GM18868 (cell line): ENCODE results near the gene OGFRL1.

Source experiments
- ATAC-seq: cut with Tn5 transposase; IDR thresholded peaks from one replicate; pipeline ENCODE4 v1.9.1; 2021; ENCODE audit warnings: mild to moderate bottlenecking, moderate library complexity; ENCODE audit not compliant: unreplicated experiment

Gene OGFRL1

DNA sequence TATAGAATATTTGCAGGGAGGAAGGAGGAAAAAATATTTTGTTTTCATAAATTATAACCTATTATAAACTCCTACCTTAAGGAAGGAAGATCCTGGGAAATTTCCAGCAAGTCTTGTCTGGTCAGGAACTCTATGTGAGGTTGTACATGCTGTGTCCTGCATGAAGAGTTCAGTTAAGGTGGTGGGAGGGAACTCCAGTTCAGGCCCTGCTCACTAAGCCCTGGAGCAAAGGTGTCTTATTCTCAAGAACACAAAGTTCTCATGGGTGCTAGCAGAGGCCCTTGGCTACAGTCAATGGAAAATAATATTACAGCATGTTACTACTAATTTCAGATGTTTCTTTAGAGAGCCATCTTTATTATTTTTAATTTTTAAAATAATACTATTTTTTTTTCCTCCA lies 3.8 kb upstream of the OGFRL1 start:
- no peak for ATAC-seq

- no peak for ATAC-seq
Observed at GRCh38 chr6:71287038-71287437, 1.6 kb upstream of the OGFRL1 start.

GRCh38 chr6:71287926-71288227 lies 734 bp upstream of the OGFRL1 start:
- no peak for ATAC-seq

DNA sequence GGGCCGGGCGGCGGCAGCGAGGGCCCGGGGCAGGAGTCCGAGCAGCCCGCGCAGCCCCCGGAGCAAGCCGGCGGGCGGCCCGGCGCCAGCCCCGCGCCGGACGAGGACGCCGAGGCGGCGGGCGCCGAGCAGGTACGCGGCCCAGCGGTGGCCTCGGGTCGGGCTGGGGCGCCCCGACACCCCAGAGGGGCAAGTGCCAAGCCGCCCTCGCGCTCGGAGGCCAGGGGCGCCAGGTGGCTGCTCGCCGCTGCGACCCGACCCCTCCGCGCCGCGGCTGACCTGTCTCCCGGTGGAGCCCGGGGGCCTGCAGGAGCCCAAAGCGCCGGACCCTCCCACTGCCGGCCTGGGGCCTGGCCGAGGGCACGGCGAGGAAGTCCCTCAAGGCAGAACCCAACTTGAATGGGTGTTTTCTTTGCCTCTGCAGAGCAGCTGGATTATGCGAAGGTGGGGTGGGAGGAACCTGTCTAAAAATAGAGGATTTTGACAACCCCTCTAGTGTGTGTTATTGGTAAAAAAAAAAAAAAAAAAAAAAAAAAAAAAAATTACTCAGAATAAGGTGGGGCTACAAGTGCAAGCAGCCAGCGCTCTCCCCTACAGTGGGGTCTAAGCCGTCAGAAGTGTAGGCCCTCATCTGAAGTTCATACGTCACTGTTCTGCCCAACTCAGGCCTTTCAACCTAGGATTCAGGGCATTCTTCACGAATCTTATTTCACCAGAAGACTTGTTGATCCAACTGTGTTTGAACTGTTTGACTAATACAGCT lies 609 bp downstream of the OGFRL1 start:
- peak; percentile 23 for ATAC-seq

DNA sequence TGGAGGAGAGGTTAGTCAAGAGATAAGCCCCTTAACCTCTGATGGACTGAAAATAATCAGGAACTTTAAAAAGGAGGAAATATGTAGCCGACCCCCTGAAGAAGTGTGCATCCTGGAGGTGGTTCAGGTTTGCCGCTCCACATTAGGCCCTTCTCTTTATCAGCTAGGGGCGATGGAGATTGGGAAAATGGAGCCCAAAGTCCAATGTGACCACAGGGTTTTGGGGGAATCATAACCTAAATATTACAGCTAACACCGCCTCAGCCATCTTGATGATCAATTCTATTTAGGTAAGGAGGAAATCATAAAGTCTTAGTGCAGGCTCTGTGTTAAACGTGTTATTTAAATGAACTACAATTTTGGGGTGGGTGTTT lies 1.2 kb downstream of the OGFRL1 start:
- ATAC-seq = no peak

- ATAC-seq = no peak
Observed at GRCh38 chr6:71290611-71291010, 2.0 kb downstream of the OGFRL1 start.

DNA sequence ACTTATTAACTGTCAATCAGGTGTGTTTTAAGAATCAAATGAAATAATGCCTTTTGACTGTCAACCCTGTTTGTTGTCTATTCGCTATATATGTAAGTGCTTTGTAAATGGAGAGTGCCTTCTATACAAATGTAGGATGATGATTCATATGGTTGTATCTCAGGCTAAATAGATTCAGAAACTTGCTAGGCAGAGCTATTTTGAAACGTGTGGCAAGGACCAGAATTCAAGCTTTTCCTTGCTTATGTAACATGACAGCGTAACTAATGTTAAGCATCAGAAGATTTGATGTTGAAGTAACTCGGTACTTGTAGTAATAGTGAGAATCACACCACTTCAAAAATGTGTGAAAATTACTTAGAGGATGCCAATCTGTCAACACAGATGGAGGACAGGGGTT lies 3.4 kb downstream of the OGFRL1 start:
- ATAC-seq = no peak

GRCh38 chr6:71294121-71294523 lies 5.5 kb downstream of the OGFRL1 start:
- no peak for ATAC-seq

- ATAC-seq = no peak
Observed at GRCh38 chr6:71298459-71298858, 9.8 kb downstream of the OGFRL1 start.

GRCh38 chr6:71299541-71300470 lies 11.2 kb downstream of the OGFRL1 start:
- ATAC-seq = no peak

GRCh38 chr6:71300561-71301168 lies 12.1 kb downstream of the OGFRL1 start:
- no peak for ATAC-seq

DNA sequence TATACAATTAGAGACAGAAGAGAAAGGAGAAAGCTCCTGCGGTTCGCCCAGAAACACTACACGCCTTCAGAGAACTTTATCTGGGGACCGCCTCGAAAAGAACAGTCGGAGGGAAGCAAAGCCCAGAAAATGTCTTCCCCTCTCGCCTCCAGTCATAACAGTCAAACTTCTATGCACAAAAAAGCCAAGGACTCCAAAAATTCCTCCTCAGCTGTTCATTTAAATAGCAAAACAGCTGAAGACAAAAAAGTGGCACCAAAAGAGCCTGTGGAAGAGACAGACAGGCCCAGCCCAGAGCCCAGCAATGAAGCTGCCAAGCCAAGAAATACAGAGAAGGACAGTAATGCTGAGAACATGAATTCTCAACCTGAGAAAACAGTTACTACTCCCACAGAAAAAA lies 12.9 kb downstream of the OGFRL1 start:
- no peak for ATAC-seq

- no peak for ATAC-seq
Observed at GRCh38 chr6:71309656-71310055, 21.0 kb downstream of the OGFRL1 start.

DNA sequence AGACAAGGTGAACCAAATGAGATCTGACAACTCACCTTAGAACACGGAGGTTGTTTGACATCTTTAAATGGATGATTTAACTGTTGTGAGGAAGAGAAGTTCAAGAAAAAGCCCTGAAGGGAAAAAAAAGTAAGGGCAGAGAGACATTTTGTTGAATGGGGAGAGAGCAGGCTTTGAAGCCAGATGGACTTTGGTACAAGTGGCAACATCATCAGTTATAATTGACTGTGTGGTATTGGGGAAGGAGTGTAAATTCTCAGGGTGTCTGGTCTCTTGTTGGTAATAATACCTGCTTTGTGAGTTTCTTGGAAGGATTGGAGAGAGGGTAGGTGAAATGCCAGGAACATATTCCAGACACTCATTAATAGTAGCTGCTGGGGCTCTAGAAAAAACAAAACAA lies 21.6 kb downstream of the OGFRL1 start:
- ATAC-seq = no peak

GRCh38 chr6:71312089-71312488 lies 23.5 kb downstream of the OGFRL1 start:
- ATAC-seq = no peak

- ATAC-seq = no peak
Observed at GRCh38 chr6:71317441-71317840, 28.8 kb downstream of the OGFRL1 start.

GRCh38 chr6:71320041-71320440 lies 31.4 kb downstream of the OGFRL1 start:
- ATAC-seq = no peak

GRCh38 chr6:71321314-71321713 lies 32.7 kb downstream of the OGFRL1 start:
- ATAC-seq = no peak

DNA sequence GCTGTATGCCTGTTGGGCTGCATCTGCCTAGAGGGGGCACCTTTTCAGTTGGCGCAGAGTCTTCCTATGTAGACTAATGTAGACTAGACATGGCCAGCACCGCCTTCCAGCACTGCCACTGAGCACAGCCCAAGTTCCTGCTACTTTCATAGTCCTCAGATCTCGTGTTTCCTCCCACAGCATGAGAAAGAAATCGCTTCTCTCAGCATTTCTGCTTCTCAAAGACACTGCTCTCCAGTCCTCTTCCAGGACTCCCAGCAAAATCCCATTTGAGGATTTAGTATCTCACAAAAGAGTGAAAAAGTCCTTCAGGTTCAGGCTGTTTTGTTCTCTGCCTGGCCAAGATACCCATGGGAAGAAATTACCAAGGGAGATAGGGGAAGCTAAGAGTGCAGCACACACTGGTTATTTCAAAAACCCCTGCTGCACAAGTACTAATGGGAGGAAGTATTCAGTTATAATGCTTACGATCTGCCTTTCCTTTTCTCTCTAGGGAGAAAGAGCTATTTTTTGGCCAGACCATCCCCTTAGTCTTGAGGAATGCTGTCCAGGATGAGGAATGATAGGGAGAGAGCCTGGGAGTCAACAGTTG lies 35.7 kb downstream of the OGFRL1 start:
- no peak for ATAC-seq

GRCh38 chr6:71326611-71327010 lies 38.0 kb downstream of the OGFRL1 start:
- no peak for ATAC-seq

GRCh38 chr6:71330501-71330900 lies 41.9 kb downstream of the OGFRL1 start:
- no peak for ATAC-seq

DNA sequence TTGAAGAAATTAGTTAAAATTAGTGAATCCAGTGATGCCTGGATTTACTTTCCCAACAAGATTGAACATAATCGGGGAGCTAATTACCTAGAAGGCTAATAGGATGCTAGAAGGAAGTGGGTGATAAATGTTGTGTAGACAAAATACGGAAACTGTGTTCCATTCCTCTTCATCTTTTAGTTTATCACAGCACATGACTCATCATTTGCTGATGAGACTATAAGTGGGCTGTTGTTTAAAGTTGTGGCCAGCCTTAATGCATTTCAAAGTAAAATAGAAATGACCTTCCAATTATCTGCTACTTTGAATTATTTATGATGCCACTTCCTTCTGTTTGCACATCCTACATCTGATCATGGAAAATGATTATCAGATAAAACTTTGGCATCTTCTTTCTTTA lies 43.4 kb downstream of the OGFRL1 start:
- ATAC-seq = no peak
